GM18502 (cell line): ENCODE measurements around the gene CA5A.
"Not testable (repeated sequence)": the region's sequence is repeated elsewhere in the genome, so short reads cannot be mapped to it uniquely, and the experiment has no call there.

ENCODE experiments used
- ATAC-seq: cut with Tn5 transposase; IDR thresholded peaks from one replicate; pipeline ENCODE4 v1.9.1; 2021; ENCODE audit warnings: mild to moderate bottlenecking; ENCODE audit not compliant: unreplicated experiment, poor library complexity

CA5A gene

DNA sequence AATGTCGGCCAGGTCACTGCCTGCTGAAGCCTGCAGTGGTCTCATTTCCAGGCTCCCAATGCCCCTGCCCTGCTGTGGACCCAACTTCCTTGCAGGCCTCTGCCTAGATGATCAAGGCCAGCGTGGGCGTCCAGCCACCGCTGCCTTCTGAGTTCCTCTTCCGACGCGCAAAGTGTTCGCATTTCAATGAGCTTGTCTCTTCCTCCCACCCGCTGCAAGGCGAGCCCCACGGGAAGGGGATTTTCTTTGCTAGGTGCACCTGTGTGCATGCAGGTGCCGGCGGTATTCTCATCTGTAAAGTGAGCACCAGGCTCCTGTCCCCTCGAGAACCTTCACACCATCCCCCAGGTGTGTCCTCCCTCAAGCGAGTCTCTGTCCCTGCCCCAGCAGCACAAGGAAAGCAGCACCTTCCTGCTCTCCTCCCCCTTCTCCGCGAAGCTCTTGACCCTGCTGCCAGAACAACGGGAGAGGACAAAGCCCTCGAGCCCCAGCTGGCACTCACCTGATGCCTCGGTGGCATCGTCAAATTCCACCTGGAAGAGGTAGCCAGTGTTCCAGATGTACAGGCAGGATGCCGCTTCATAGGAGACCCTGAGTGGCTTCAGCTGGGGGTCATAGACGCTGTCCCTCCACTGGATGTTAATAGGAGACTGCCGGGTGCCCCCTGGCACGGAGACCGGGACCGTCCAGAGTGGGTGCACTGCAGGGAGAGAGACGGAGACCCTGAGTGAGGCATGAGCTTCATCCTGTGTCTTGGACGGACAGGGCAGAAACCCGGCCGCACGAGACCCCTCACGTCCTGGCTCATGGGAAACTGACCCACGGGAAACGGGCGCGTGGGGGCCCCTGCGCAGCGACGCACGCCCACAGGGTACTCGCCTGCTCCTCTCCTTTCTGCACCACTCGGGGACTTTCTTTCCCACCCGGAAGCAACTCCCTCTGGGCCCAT lies 9.8 kb downstream of the CA5A start:
- ATAC-seq = no peak

DNA sequence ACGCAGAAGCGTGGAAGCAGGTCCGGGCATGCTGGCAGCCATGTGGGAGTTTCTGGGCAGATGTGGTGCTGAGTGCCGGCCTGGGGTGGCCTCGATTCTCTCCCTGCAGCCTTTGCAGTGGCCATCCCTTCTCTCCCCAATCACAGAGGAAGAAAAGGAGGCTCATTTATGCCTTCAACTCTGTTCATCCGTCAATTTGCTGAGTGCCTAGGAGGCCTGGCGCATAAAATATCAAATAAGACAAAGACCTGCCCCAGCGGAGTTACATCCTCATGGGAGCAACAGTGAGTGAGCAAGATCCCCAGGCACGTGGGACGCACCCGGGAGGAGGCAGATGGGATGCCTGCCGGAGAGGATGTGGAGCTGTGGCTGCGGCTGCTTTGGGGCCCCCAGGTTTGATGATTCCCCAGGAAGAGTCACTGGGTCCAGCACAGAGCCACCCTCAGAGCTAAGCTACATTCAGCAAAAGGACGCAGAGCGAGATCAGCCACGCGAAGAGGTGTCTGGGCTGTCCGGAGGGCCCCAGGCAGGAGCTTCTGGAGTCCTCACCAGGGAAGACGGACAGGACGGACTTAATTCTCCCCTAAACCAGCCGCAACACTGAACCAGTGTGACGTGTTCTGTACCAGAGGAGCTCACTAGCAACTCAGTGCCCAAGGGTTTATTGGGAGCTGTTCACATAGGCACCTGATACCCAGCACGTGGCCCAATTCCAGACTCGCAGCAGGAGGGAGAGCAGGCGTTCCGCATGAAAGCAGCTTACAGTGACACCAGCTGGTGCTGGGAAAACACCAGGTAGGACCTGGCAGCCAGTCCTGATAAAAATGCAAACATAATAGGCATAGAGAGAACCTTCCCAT lies 11.3 kb downstream of the CA5A start:
- no peak for ATAC-seq

DNA sequence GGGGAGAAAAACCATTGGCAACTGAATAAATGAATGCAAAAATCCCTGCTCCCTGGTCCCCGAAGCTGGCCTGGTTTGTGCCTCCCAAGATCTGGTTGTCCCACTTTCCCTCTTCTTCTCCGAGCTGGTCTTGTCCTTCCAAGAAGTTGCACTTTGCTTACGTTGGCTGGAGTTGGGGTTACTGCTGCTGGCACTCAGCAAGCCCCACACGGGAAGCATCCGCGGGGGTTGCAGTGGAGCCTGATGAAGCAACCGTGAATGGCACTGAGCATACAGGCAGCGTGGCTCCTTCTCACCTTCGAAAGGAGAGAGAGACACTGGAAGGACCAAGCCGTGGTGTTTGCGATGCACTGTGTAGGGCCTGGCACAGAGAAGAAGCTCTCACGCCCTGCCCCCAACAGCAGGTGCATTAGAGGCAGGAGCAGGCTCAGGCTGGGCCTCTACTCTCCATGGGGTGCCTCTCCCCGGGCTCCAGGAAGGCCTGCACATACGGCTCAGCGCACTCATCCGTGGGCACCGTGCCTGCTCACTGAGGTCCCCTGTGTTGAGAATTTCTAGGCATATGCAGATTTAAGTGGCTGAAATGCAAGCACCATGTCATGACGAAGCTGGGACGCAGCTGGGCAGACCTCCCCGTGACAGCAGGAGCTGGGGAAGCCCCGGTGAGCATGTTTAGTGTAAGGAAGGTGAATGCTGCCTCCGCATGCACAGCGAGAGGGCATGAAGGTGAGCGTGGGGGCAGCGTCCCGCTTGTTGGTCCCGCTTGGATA lies 12.1 kb downstream of the CA5A start:
- peak; percentile 61 for ATAC-seq

DNA sequence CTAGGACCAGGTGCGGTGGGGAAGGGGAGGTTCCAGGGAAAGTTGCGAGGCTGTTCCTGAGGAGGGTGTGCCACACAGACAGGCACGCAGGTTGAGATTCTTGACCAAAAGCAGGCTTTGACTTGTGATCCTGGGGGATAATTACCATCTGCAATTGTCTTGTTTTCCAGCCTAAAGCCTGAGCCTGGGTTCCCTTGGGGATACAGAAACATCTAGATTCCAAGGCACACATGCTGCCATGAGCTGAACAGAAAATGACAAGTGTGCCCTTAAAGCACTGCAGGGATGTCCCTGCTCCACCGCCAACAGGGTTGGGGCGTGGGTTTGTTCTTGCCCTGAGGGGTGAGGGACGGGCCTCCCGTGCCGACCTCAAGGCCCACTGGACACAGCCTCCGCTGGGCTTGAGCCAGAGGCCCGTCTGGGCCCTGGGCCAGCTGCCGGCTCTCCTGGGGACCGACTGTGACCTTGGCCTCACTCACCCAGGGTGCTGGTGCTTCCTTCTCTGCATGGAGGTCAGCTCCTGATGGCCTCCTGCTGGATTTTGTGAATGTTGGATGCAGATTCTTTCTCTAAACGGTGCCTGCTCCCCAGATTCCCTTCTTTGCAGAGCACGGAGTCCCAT lies 14.0 kb downstream of the CA5A start:
- ATAC-seq = no peak

DNA sequence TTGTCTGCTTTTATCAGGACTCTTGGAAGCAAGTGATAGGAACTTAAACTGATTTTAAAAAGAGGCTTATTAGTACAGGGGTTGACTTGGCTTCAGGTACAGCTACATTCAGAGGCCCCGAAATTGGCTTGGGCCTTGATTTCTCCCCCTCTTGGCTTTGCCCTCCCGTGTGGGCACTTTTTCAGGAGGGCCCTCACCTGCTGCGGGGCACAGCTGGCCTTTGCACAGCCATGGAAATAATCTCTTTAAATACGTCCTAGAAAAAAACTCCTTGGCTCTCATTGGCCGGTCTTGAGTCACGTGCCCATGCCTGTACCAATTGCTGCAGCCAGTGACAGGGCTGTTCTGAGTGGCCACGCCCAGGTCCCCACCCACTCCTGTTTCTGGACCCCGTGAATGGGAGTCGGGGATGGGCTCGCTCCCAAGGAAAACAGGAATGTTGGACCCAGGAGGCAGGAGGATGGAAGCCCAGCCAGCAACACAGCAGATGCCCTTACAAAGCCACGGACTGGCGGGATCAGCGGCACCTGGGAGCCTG lies 15.0 kb downstream of the CA5A start:
- no peak for ATAC-seq

DNA sequence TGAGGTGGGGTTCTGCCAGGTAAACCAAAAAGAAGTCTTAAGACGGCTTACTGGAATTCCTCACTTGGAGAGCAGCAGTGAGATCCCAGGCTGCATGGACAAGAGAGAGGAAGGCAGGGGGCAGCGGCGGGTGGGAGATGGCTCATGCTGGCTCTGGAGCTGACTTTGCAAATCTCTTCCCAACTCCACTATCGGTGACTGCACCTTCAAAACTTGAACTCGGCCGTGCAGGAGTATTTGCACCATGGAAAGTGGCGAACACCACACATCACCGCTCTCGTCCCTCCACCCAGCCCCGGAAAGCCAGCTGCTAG lies 16.7 kb downstream of the CA5A start:
- ATAC-seq = no peak

DNA sequence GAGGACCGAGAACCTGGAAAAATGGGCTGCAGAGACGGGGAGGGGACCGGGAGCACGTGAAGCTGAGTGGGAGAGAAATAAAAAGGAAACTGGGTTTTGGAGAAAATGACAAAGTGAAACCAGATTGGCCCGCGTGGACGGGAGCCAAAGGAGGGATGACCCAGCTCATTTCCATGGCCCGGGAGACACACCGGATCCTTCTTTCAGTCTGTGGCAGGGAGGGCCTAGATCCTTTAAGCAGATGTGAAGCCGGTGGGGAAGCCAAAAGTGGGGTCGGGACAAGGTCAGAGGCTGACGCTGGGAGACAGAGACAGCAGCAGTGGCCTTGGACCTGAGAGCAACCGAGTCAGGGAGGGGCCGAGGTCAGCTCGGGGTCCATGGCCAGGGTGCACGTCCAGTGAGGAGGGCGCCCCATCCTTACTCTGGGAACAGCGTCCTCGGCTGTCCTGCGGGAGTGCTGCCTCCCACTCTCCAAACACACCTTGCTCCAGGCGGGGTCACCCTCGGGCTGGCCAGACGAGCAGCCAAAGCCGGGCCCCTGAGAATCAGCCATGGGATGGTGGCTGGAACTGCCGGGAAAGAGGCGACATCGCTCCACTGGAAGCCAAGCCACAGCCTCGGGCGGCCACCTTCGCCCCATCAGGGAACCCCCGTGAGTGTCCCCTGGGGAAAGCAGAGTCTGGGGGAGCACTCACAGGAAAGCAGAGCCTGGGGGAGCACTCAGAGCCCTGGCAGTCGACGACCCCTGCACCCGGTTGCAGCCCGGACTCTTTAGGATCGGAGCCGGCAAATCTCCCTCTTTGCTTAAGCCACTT lies 17.3 kb downstream of the CA5A start:
- no peak for ATAC-seq

DNA sequence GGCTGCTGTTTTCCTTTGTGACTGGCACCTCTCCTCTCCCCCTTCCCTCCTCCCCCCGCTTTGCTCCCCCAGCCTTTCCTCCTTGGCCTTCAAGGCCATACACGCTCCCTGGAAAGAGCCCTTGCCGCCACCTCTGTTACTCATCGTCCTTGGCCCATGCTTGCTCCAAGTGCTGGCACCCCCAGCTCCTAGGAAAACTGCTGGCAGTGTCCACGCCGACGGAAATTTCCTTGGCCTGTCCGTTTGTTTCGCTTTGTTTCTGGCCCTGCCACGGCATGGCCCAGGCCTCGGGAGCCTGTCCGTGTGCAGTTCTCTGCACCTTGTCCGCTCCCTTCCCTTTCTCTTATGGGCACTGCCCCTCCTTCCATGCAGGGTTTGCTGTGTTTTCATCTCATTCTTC lies 18.0 kb downstream of the CA5A start:
- ATAC-seq = no peak

DNA sequence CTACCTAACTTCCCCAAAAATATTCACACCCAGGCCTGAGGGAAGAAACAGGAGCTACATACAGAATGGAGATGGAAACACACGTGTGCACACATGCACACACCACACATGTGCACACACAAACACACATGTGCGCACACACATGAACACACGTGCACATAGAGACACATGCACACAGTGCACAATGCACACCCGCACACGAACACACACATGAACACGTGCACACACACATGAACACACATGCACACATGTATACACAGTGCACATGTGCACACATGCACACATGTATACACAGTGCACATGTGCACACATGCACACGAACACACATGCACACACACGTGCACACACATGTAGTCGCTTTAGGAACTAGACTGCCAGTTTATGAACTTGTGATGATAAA lies 18.8 kb downstream of the CA5A start:
- no peak for ATAC-seq

DNA sequence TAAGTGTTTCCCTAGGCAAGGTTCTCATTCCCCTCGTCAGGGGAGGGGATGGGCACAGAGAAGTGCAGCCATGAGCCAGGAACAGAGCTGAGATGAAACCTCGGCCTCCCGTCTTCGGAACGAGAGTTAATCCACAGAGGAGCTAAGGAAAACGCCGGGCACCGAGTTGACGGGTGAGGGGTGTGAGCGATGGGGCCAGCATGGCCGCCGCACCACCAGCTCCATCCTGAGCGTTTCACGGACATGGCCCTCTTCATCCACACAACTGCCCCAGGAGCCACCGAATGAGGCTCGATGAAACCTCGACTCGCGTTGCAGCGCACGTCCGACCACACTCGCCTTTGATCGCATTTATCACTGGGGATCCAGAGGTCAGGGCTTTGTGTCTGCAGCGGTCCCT lies 21.5 kb downstream of the CA5A start:
- ATAC-seq = no peak

DNA sequence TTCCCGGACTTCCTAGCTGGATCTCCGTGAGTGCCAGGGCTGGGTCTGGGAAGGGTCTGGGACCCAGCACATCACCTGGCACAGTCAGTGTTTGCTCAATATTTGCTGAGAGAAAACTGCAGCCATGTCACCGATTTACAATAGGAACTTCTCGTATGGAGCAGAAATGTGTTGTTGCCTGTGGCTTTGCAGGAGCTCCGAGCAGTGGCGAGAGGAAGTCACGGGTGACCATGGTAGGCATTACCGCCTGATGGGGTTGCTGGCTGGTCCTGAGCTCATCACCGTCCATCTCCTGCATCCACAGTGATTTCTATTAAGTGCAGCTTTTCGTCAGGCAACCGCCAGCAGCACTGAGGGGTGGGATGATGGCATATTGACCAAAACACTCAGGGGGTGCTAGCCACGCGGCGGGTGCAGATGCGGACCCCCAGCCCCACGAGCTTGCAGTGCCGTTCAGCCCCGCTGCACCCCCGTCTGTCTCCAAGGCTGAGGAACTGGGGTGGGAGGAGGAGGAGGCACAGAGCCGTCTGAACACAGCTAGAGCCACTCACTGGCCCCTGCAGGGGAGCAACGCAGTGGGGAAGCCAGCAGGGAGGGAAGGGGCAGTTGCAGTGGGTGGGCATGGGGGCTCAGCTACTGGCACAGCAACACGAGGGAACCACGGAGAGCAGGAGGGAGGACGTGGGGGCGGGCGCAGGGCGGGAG lies 22.2 kb downstream of the CA5A start:
- not testable (repeated sequence) for ATAC-seq

DNA sequence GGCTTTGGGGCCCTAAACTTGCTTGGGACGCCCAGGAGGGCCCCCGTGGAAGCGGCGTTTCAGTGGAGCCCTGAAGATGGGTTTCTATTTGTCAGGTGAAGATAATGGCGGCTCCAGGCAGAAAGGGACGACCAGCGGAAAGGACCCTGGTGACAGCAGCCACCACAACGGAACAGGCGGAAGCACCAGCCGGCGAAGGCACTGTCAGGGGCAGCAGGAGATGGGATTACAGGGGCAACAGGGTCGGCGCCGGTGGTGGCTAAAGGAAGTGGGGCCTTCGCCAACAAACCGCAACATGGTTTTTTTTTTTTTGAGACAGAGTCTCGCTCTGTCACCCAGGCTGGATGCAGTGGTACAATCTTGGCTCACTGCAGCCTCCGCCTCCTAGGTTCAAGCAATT lies 23.6 kb downstream of the CA5A start:
- ATAC-seq = not testable (repeated sequence)

DNA sequence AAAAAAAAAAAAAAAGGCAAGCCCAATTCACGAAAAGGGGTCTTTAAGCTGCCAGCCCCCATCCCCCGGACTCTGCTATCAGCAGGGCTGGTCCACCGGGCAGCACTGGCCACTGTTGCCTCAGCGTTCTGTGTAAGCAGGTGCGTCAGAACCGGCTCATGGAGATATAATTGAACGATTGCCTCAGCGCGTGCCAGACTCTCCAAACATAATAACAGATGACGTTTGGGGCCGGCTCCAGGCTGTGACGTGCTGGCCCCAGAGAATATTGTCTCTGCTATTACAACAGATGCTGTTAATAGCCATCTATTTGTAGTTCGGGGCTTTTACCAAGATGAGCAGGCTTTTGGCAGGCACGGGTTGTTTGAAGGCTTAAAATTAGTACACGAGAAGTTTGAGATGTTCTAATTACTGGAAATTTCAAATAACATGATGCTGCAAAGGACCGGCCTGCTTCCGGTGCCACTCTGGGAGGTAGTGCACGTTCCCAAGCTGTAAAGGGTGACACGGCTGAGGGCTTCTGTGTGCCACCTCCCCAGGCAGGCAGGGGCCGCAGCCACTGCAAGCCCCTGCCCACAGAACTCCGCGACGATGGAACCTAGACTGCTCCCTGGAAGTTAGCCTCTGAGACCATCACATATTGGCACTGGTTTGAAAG lies 25.1 kb downstream of the CA5A start:
- ATAC-seq = not testable (repeated sequence)

DNA sequence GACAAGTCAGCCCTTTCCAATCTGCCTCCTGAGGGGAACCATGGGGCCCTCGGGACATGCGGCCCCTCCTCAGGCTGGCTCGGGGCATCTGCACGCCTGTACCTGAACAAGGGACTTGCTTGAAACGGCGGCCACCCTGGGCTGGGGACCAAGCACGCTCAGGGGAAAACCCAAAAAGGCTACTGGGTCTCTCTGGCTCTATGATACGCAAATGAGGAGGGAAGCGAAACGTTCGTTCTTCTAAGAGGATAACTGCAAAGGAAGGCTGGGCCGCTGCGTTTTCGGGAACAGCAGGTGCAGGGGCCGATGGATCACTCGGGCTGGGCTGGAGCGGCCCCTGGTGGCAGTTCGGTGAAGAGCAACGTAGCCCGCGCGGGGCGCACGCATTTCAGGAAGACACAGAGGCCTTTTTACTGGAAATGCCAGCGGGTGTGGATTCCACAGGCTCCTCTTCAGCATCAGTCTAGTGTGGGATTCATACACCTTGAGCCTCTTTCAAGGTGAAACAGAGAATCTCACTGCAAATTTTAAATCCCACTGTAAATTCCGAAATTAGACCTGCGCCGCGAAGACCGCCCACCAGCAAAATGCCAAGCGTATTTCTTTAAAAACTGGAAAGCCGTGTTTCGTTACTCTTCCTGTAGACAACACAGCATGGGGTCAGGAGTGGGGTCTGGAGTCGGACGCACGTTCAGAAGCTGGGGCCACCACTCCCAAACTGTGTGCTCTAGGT lies 27.0 kb downstream of the CA5A start:
- ATAC-seq = peak; percentile 85

DNA sequence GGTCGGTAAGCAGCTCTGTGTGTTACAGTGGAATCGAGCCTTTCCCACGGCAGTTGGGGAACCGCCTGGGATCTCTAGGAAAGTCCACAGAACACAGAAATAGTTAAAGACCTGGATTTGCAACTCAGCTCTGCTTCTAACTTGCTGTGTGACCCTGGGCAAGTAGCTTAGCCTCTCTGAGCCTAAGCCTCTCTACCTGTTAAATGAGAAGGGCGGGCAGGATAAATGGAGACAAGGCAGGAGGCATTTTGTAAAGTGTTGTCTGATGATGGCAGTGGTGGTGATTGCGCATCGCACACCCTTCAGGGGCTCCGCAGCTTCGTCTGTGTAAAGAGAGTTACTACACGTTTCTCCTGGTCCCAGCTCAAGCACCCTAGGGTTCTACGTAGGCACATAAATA lies 28.2 kb downstream of the CA5A start:
- ATAC-seq = not testable (repeated sequence)

DNA sequence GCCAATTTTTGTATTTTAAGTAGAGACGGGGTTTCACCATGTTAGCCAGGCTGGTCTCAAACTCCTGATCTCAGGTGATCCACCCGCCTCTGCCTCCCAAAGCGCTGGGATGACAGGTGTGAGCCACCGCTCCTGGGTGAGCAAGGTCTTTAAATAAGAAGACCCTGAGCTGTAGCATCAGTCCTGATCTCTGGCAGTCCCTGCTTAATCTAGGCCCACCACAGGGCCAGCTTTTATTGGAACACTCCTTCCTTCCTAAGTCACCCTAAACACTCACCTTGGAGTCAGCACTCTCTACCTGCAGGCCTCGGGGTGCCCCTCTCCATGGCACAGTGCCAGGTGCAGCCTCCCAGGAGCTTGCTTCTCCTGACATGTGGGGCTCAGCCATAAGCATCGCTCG lies 30.8 kb downstream of the CA5A start:
- ATAC-seq = not testable (repeated sequence)

DNA sequence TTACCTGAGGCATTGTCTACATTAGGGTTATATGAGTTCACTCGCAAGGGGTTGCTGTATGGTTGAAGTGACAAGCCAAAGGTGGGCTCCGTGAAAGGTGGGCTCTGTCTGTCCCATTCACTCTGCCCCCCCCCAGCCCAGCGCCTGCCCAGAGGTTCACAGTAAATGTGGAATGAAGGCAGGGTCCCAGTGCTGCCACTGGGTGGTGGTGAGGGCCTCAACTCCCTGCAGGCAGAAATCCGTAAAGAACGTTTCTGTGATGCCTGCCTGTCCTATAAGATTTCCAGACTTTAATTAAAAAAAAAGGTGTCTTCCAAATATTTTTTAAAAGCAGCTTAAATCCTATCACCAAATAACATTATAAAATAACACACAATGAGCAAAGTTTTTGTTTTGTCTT lies 31.4 kb downstream of the CA5A start:
- not testable (repeated sequence) for ATAC-seq
